ENCODE measurements around the gene HOXC12.

DNA sequence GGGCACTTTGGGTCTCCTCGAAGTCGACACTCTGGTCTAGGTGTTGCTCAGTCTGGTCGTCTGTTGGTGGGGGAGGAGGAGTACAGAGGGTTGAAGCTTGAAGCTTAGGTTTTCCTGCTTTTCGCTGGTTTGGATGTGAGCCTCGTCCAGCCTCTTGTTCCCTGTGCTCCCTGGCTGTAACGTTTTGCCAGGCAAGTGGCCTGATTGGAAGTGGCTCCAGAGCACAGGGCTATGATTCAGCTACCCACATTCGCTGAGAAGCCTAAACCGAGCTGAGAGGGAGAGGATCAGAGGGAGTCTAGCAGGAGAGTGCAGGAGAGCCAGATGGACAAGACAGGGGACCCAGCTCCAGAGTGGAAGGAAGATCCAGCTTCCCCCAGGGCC is 36.4 kb downstream of the HOXC12 start:
- TF ChIP-seq CTCF (IDR thresholded peaks at IDR 0.05) (no peak), EZH2 (IDR thresholded peaks at IDR 0.05; ENCODE audit: borderline replicate concordance, insufficient read depth, low read depth, low read length, poor library complexity, severe bottlenecking) (no peak)
